Stimulated activated CD8-positive, alpha-beta memory T cell treated with anti-CD3 and anti-CD28 coated beads, Interleukin-7, amount 100 ng/mL, for 1 hour (primary cell): ENCODE results near the gene NUFIP2.
"Not testable (repeated sequence)": the region's sequence is repeated elsewhere in the genome, so short reads cannot be mapped to it uniquely, and the experiment has no call there.

ENCODE experiments used
- DNase-seq, 2 donors: peaks; one replicate each; pipeline ENCODE4 v3.0.0-alpha.2; 2020; ENCODE audit warnings: low read depth in 2 of 2

NUFIP2 gene

DNA sequence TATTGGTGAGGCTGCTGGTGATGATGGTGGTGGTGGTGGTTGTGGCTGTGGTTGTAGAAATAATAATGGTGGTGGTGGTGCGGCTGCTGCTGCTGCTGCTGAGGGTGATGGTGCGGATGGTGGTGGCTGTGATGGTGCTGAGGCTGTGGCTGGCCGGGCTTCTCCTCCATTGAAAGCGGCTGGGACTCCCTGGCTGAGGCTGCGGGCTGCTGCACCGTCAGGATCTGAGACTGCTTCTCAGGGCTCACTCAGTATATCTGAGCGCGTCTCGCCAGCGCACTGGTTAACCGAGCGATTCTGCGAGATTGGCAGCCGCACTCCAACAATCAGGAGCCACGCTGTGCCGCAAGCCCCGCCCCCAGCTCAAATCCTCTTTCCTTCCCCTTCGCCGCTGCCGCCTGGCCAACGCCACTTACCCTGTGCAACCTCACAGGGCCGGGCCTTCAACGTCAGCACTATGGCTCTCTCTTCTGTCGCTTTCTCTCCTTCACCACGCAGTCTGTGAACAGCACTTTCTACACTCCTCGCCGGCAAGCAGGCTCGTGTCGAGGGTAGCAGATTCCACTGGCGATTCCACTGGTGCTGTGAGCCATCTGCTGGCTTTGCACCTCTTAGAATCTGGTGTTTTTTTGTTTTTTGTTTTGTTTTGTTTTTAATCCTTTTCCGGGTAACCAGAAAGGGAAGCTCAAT lies at the start of gene NUFIP2:
TSS of gene NUFIP2 (minus strand) at position 259 of the 690 bp plus-strand sequence. CDS start at position 170, 89 bp downstream.
- peak; percentile 94 for DNase-seq

GRCh38 chr17:29342158-29342765 lies 48.3 kb upstream of the NUFIP2 start:
- no peak for DNase-seq

DNA sequence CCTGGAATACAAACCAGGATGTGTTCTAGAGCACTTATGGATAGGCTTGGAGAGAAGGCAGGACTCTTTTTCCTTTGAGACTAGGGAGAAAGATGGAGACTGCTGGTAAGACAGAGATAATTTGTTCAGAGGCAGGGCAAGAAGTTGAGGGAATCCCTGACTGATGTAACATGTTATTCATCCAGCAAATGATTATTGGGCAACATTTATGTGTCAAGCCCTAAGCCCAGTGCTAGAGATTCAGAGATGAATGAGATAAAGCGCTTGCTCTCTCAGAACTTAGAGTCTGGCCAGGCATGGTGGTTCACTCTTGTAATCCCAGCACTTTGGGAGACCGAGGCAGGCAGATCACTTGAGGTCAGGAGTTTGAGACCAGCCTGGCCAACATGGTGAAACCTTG lies 47.8 kb upstream of the NUFIP2 start:
- DNase-seq, result no peak

- not testable (repeated sequence) for DNase-seq
Measured at GRCh38 chr17:29339016-29339415, 45.1 kb upstream of the NUFIP2 start.

DNA sequence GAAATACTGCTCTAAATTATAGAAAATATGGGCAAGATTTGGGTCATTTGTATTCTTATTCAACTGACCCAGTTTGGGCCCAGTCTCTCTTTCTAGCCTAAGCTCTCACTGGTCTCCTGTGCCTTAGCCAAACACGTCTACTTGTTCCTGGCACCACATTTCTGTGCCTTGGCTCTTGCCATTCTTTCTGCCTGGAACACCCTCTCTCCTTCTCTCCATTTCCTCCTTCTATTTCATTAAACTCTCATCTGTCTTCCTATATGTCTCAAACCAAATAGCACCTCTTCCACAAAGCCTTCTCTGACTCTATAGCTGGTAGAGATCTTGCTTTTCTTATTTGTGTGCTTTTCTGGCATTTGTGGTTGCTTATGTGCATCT lies 37.7 kb upstream of the NUFIP2 start:
- no peak for DNase-seq

DNA sequence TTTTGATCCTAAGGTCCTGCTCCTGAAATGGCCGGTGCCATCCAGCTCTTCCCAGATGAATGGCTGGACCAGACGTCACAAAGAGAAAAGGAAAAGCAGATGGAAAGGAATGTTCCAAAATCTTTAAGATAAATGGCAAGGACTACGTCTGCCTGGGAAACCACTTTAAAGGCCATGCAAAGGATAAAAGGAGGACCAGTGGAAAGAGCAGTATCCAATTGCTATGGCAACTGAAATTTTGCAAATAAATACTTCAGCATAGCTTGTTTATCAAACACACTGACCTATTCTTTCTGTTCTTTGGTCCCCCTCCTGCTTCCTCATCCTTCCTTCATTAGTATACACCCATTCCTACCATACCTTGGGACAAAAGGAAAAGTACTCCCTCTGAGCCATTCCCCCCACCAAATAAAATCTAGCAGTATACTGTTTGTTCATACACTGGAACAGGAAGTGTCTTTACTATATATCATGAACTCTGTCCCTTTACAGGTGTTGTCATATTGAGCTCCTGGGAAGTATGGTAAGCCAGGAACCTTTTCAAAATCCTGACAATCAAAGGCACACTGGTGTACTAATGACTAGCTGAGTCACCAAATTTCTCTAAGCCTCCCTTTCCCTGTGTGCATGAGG lies 37.2 kb upstream of the NUFIP2 start:
- DNase-seq, result no peak

GRCh38 chr17:29327412-29327811 lies 33.5 kb upstream of the NUFIP2 start:
- no peak for DNase-seq

GRCh38 chr17:29326023-29326813 lies 32.3 kb upstream of the NUFIP2 start:
- DNase-seq, result no peak

GRCh38 chr17:29322363-29322762 lies 28.4 kb upstream of the NUFIP2 start:
- DNase-seq, result no peak

DNA sequence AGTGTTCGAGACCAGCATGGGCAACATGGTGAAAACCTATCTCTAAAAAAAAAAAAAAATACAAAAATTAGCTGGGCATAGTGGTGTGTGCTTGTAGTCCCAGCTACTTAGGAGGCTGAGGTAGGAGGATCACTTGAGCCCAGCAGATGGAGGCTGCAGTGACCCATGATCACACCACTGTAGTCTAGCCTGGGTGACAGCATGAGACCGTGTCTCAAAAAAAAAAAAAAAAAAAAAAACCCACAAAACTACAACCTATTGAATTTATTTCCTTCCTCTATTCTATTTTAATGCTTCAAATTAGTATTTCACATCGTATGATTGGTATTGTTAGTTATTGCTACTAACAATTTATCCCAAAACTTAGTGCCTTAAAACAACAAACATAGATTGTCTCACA lies 9.4 kb upstream of the NUFIP2 start:
- DNase-seq, result no peak

DNA sequence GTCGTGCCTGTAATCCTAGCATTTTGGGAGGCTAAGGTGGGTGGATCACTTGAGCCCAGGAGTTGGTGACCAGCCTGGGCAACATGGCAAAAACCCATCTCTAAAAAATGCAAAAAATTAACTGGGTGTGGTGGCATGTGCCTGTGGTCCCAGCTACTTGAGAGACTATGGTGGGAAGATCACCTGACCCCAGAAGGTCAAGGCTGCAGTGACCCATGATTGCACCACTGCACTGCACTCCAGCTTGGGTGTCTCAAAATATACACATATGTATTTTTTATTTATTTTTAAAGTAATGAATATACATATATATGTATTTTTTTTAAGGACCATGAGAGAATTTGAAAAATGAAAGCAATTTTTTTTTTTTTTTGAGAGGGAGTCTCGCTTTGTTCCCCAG lies 5.1 kb upstream of the NUFIP2 start:
- DNase-seq, result no peak

DNA sequence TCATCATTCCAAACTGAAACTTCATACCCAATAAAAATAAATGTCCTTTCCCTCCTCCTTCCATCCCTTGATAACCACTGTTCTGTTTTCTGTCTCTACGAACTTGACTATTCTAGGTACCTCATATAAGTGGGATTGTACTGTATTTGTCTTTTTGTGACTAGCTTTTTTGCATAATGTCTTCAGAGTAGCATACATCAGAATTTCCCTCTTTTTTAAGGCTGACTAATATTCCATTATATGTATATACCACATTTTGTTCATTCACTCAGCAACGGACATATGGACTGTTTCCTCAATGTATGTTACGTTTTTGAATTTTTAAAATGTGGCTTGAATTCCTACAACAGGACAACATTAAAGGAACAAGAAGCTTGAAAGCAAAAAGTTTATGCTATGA lies 1.5 kb upstream of the NUFIP2 start:
- DNase-seq, result no peak

DNA sequence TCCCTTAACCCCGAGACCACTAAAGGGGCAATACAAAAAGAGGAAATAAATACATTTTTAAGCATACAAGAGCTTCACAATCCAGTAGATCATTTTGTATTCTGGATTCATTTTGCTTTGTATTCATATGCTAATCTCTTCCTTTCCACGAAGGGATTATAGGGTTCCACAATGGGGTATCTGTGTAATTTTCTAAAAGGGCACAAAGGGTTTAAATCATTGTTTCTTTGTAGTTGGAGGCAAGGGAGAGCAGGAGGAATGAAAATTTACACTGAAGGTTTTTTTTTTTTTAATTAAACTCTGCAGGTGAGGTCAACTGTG lies 592 bp upstream of the NUFIP2 start:
- DNase-seq, result no peak

DNA sequence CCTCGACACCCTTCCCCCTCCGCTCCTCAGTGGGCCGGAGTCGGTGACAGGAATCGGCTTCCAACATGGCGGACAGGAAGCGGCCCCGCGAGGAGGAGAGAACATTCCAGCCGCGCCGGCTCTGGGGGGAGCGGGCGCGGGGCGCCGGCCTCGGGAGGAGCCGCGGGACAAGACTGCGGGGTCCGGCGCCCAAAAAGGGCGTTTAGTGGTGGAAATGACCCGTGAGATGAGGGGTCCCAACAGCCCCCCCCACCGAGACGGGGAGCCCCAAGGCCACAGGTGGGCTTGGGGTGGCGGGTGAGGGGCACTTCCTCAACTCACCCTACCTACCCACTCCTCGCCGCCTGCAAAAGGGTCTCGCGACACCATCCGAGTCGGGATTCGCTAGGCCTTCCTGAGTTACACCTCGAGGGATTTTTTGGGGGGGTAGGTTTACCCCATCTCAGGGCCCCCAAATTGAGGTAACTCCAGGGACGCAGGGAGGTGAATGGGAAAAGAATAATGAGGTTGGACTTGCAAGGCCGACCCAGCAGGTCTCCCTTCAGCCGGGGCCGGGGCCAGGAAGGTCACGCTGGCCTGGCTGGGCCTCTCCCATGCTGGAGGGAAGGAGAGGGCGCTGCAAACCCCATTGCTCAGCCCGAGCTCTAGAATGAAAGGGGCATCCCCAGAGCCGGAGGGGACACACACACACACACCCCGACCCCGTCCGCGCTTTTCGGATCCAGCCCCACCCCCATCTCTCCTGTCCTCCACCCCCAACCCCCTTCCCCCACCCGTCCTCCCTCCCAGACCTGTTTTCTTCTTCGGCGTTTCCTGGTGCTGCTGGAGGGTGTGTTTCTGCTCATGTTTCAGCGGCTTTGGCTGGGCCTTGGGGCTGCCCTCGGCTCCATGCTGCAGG lies 707 bp downstream of the NUFIP2 start:
- peak; percentile 13 to 20 for DNase-seq

- DNase-seq, result peak; percentile 22 to 32
Measured at GRCh38 chr17:29292071-29292991, 1.6 kb downstream of the NUFIP2 start.

GRCh38 chr17:29291163-29291752 lies 2.7 kb downstream of the NUFIP2 start:
- no peak for DNase-seq

DNA sequence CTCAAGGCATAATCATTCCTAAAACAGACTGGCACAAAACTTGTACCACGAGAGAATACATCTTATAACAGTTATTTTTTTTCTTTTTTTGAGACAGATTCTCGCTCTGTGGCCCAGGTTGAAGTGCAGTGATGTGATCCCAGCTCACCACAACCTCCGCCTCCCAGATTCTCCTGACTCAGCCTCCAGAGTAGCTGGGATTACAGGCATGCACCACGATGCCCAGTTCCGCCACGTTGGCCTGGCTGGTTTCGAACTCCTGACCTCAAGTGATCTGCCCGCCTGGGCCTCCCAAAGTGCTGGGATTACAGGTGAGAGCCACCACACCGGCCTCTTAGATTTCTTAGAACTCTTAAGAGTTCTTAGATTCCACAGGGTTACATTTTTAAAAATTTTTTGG lies 4.1 kb downstream of the NUFIP2 start:
- DNase-seq, result no peak

DNA sequence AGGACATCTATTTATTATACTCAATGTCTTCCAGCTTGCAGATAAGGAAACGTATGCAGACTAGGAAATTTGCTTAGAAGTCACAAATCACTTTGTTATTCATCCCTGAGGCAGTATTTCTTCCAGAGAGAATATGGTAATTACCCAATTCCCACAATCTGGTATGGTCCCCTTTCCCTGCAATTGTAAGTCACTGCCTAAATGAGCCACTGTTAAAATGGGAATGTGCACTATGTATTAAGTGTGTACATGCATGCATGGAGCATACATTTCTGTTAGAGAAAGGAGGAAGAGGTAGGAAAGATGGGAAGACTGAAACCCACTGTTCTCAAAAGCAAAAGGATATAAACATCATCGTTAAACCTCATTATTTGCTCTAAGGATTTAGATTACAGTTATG lies 10.0 kb downstream of the NUFIP2 start:
- DNase-seq, result no peak

GRCh38 chr17:29283496-29283895 lies 10.5 kb downstream of the NUFIP2 start:
- no peak for DNase-seq
